Endodermal cell (in vitro differentiated cells): Measurements from ENCODE around the gene GXYLT1. TPM values are rescaled to one million over a fixed set of nuclear protein-coding genes. Genes with fewer than 3 reads are reported as not detected.

Experiments
- DNase-seq: peaks from one replicate; pipeline ENCODE4 v3.0.0-alpha.2; 2017
- H3K27ac ChIP-seq: 2 replicates; pipeline ENCODE4 v1.5.1; 2013; ENCODE audit warnings: mild to moderate bottlenecking, low read depth, low read length, moderate library complexity
- H3K27me3 ChIP-seq: 2 replicates; pipeline ENCODE4 v1.6.1; 2013; ENCODE audit warnings: mild to moderate bottlenecking, low read length, moderate library complexity; ENCODE audit not compliant: insufficient read depth, control insufficient read depth, poor library complexity, severe bottlenecking
- H3K36me3 ChIP-seq: 2 replicates; pipeline ENCODE4 v1.7.0; 2013; ENCODE audit warnings: mild to moderate bottlenecking, low read length, moderate library complexity; ENCODE audit not compliant: control insufficient read depth, insufficient read depth
- H3K4me1 ChIP-seq: one replicate; pipeline ENCODE4 v1.7.0; 2013; ENCODE audit warnings: low read length; ENCODE audit not compliant: control insufficient read depth, insufficient read depth
- H3K4me3 ChIP-seq: 2 replicates; pipeline ENCODE4 v1.5.1; 2013; ENCODE audit warnings: mild to moderate bottlenecking, low read length, moderate library complexity
- H3K9ac ChIP-seq: 2 replicates; pipeline ENCODE4 v1.6.1; 2013; ENCODE audit warnings: mild to moderate bottlenecking, low read length, moderate library complexity; ENCODE audit not compliant: poor library complexity, severe bottlenecking; ENCODE audit errors: extremely low read depth
- H3K9me3 ChIP-seq: 2 replicates; pipeline ENCODE4 v1.6.1; 2013; ENCODE audit warnings: mild to moderate bottlenecking, low read length, moderate library complexity; ENCODE audit not compliant: control insufficient read depth
- H3K27ac Mint-ChIP-seq: 2 replicates; pipeline ENCODE4 v1.8.0; 2020; ENCODE audit warnings: mixed read lengths
- H3K27me3 Mint-ChIP-seq: 2 replicates; pipeline ENCODE4 v1.8.0; 2021; ENCODE audit warnings: mild to moderate bottlenecking, mixed read lengths; ENCODE audit not compliant: insufficient read depth
- H3K36me3 Mint-ChIP-seq: 2 replicates; pipeline ENCODE4 v1.8.0; 2020; ENCODE audit warnings: low read depth, mixed read lengths
- H3K4me1 Mint-ChIP-seq: 2 replicates; pipeline ENCODE4 v1.8.0; 2020; ENCODE audit warnings: mixed read lengths
- H3K4me3 Mint-ChIP-seq: 2 replicates; pipeline ENCODE4 v1.8.0; 2020; ENCODE audit warnings: mild to moderate bottlenecking, moderate library complexity, mixed read lengths
- H3K9me3 Mint-ChIP-seq: 2 replicates; pipeline ENCODE4 v1.8.0; 2020; ENCODE audit warnings: mild to moderate bottlenecking, mixed read lengths
- WGBS, 2 experiments: methylation state at CpG; one replicate each; pipeline versions ENCODE4 v1.1.5 to v1.1.7; 2013; ENCODE audit warnings: missing lambda C conversion rate in 2 of 2, mixed read lengths in 1 of 2; ENCODE audit not compliant: insufficient coverage in 1 of 2, insufficient read length in 1 of 2; 5-methylcytosine and 5-hydroxymethylcytosine counted together
- total RNA-seq, 2 donors: library from RNA; stranded (reverse); fragmentation: NEBNext Ultra II Directional in 1 of 2; extraction: Animal tissue kit (Norgen Biotek cat#: 25700) in 1 of 2; gene quantifications; 2 replicates in 1 of 2; 3 replicates in 1 of 2; pipeline ENCODE4 v1.2.1, GENCODE V29; 2021
- TF ChIP-seq, protein P1 (sequence below): fragments of 200-600 bp; sonication (generic); conservative IDR thresholded peaks from 2 replicates; pipeline ENCODE4 v1.5.0; 2021; ENCODE audit warnings: antibody characterized with exemption, mild to moderate bottlenecking

Gene GXYLT1
- total RNA-seq, 2 donors from 2014 or later: 29.2 to 36.6 TPM

DNA sequence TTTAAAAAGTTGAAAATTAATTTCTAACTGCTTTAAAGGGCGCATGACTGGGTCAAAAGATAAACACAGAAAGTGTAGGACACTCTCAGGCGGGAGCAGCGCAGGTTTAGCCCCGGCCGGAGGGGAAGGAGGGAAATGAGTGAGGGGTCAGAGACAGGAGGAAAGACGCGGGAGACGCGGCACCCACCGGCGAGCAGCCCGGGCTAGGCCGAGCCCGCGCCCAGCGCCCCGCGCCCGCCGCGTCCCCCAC lies 591 bp downstream of the GXYLT1 start:
- H3K36me3 Mint-ChIP-seq: no peaks in the 10 kb centered on the region
- Histone ChIP-seq H3K36me3 (no peaks in the 10 kb centered on the region), H3K4me1 (no peaks in the 10 kb centered on the region), H3K9ac (peak overlapping the region; percentile 57), H3K9me3 (no peaks in the 10 kb centered on the region), H3K27ac (peak overlapping the region; percentile 73), H3K4me3 (peak overlapping the region; percentile 91), H3K27me3 (no peaks in the 10 kb centered on the region)
- peaks cover 22% of the 10 kb centered on the region for H3K4me1 Mint-ChIP-seq
- H3K27me3 Mint-ChIP-seq: peaks cover 10% of the 10 kb centered on the region
- no peaks in the 10 kb centered on the region for H3K9me3 Mint-ChIP-seq
- WGBS, 2 experiments: 0% methylated on average over 21 of the region's 21 CpGs; no CpG with 5 or more reads in 1 of the 2 experiments
- peak overlapping the region; percentile 74 for H3K27ac Mint-ChIP-seq
- DNase-seq: no peak
- H3K4me3 Mint-ChIP-seq: peak overlapping the region; percentile 77
- TF ChIP-seq, protein P1, sequence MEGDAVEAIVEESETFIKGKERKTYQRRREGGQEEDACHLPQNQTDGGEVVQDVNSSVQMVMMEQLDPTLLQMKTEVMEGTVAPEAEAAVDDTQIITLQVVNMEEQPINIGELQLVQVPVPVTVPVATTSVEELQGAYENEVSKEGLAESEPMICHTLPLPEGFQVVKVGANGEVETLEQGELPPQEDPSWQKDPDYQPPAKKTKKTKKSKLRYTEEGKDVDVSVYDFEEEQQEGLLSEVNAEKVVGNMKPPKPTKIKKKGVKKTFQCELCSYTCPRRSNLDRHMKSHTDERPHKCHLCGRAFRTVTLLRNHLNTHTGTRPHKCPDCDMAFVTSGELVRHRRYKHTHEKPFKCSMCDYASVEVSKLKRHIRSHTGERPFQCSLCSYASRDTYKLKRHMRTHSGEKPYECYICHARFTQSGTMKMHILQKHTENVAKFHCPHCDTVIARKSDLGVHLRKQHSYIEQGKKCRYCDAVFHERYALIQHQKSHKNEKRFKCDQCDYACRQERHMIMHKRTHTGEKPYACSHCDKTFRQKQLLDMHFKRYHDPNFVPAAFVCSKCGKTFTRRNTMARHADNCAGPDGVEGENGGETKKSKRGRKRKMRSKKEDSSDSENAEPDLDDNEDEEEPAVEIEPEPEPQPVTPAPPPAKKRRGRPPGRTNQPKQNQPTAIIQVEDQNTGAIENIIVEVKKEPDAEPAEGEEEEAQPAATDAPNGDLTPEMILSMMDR: no peak

DNA sequence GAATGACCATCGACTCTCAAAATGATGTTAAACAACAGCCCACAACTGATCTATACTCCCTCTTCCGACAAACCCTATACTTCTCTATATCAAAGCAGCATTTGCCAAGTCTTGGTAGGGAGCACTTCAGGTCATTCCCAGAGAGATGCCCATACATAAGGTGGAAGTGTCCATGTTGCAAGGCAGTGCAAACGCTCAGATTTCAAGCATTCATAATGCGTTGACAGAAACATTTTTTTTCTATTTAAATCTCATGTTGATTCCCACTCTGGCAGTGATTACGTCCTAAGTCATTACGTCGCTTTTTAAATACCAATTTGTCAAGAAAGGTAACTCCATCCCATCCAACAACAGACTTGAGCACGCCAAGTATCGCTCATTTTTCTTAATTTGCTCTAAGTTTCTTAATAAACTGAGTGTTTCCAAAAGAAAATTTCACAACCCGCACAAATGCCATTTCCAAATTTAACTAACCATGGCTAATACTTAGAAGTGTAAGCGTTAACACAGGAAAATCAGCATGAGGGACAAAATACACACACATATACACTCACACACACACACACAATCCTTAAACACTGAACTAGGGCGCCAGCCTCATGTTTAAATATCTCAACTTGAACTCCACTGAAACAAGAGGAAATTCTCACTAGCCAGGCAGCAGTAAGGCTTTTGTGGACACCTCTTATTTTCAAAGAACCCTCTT lies 1.1 kb downstream of the GXYLT1 start:
- WGBS, 2 experiments: 14 to 17% methylated on average over 9 to 12 of the region's 12 CpGs

DNA sequence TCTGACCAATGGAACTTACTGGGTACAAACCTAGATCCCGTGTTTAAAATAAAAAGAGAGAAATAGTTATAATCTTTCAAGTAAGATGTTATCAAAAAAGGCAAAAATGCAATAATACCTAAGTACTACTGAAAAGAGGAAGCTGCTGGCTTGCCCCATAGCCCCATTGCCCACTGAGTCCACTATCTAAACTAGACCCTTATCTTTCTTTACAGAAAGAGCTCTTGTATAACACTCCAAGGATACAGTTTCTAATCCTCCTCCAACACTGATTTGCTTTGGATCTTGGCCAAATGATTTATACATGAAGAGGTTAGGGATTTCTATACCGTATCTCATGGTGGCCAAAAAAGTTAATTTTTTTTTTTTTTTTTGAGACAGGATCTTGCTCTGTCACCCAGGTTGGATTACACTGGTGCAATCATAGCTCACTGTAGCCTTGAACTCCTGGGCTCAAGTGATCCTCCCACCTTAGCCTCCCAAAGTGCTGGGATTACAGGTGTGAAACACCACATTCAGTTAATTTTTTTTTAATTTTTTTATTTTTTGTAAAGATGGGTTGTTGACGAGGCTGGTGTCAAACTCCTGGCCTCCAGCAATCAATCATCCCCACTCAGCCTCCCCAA lies 2.6 kb downstream of the GXYLT1 start:
- H3K4me3 ChIP-seq: no peak overlapping the region
- Mint-ChIP-seq H3K9me3 (no peaks in the 10 kb centered on the region), H3K4me3 (no peak overlapping the region), H3K27ac (no peak overlapping the region), H3K36me3 (no peaks in the 10 kb centered on the region), H3K27me3 (peaks cover 10% of the 10 kb centered on the region), H3K4me1 (peaks cover 22% of the 10 kb centered on the region)
- no peak for DNase-seq
- H3K27me3 ChIP-seq: no peaks in the 10 kb centered on the region
- TF ChIP-seq, protein P1: no peak
- no peak overlapping the region for H3K27ac ChIP-seq
- H3K9ac ChIP-seq: no peak overlapping the region
- H3K4me1 ChIP-seq: no peaks in the 10 kb centered on the region
- no peaks in the 10 kb centered on the region for H3K36me3 ChIP-seq
- H3K9me3 ChIP-seq: no peaks in the 10 kb centered on the region
- WGBS, 2 experiments: 98% methylated on average over 3 of the region's 3 CpGs; no CpG with 5 or more reads in 1 of the 2 experiments

More for the DNA sequence above, 1.1 kb downstream of the GXYLT1 start:
- peak; percentile 48 for DNase-seq
- Mint-ChIP-seq H3K4me1 (peaks cover 22% of the 10 kb centered on the region), H3K9me3 (no peaks in the 10 kb centered on the region), H3K27me3 (peaks cover 10% of the 10 kb centered on the region), H3K36me3 (no peaks in the 10 kb centered on the region), H3K4me3 (peak overlapping the region; percentile 77), H3K27ac (peak overlapping the region; percentile 74)
- TF ChIP-seq, protein P1: no peak
- Histone ChIP-seq H3K4me1 (no peaks in the 10 kb centered on the region), H3K27ac (no peak overlapping the region), H3K9ac (peak overlapping the region; percentile 57), H3K36me3 (no peaks in the 10 kb centered on the region), H3K27me3 (no peaks in the 10 kb centered on the region), H3K4me3 (peak overlapping the region; percentile 91), H3K9me3 (no peaks in the 10 kb centered on the region)
